Esophagus squamous epithelium (tissue), 4 donors: ENCODE measurements around the gene ARHGEF11.

Experiments
- CTCF ChIP-seq, 6 experiments: fragments of 450-650 bp in 4 of 6; fragments of 200-600 bp in 2 of 6; sonication (generic) in 2 of 6; IDR thresholded peaks; one replicate each; pipeline ENCODE4 v1.5.1; 2016 to 2019; ENCODE audit warnings: antibody characterized with exemption in 6 of 6, mild to moderate bottlenecking in 4 of 6, moderate library complexity in 4 of 6
- POLR2A ChIP-seq, 4 donors: fragments of 450-650 bp; IDR thresholded peaks; one replicate each; pipeline ENCODE4 v1.6.1; 2017; ENCODE audit warnings: antibody characterized with exemption in 4 of 4, mild to moderate bottlenecking in 4 of 4, moderate library complexity in 3 of 4

- TF ChIP-seq CTCF (IDR thresholded peaks at IDR 0.05) (no peak), POLR2A (IDR thresholded peaks at IDR 0.05) (no peak)
These were observed 103.4 kb downstream of the ARHGEF11 start for GRCh38 chr1:156942176-156942575.
